Thyroid gland (tissue), 4 donors: ENCODE data around the gene KIAA1549.

Source experiments
- POLR2A ChIP-seq, 2 donors: fragments of 450-650 bp; IDR thresholded peaks; one replicate each; pipeline ENCODE4 v1.6.1; 2017; ENCODE audit warnings: antibody characterized with exemption in 2 of 2, mild to moderate bottlenecking in 2 of 2, moderate library complexity in 1 of 2
- TF ChIP-seq, protein P1 (sequence below), 6 experiments: fragments of 200-600 bp in 3 of 6; fragments of 450-650 bp in 3 of 6; sonication (generic) in 3 of 6; IDR thresholded peaks; one replicate each; pipeline ENCODE4 v1.5.1; 2016 to 2019; ENCODE audit warnings: antibody characterized with exemption in 6 of 6, mild to moderate bottlenecking in 2 of 6, inconsistent platforms in 1 of 6, moderate library complexity in 1 of 6

DNA sequence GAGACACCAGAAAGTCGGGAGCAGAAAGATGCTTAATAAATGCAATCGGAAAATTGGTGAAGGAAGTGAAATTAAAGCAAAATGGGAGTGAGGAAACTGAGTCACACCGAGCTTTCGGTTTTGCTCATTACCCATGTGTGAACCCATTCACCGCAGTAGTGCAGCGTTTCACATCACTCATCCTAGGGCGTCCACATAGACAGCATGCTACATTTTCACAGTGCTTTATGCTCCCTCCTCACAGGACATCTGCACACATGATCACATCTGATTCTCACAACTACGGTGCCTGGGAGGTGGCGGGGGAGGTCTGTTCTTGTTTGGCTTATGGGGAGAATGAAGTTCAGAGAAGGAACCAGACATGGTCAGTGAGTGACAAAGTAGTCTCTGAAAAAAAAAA is 146.6 kb downstream of the KIAA1549 start:
- TF ChIP-seq, protein P1, sequence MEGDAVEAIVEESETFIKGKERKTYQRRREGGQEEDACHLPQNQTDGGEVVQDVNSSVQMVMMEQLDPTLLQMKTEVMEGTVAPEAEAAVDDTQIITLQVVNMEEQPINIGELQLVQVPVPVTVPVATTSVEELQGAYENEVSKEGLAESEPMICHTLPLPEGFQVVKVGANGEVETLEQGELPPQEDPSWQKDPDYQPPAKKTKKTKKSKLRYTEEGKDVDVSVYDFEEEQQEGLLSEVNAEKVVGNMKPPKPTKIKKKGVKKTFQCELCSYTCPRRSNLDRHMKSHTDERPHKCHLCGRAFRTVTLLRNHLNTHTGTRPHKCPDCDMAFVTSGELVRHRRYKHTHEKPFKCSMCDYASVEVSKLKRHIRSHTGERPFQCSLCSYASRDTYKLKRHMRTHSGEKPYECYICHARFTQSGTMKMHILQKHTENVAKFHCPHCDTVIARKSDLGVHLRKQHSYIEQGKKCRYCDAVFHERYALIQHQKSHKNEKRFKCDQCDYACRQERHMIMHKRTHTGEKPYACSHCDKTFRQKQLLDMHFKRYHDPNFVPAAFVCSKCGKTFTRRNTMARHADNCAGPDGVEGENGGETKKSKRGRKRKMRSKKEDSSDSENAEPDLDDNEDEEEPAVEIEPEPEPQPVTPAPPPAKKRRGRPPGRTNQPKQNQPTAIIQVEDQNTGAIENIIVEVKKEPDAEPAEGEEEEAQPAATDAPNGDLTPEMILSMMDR (IDR thresholded peaks at IDR 0.05), result no peak
- TF ChIP-seq POLR2A (IDR thresholded peaks at IDR 0.05), result no peak
